Forelimb muscle (tissue), 1 donor: ENCODE results near the gene SNX32. TPM values are rescaled to one million over a fixed set of nuclear protein-coding genes. Genes with fewer than 3 reads are reported as not detected.

Source experiments
- DNase-seq: peaks from one replicate; pipeline ENCODE4 v3.0.0-alpha.2; 2013; ENCODE audit warnings: low read depth
- polyA plus RNA-seq: library from polyadenylated mRNA; unstranded; fragments of 120-200 nt; gene quantifications from one replicate; pipeline ENCODE4 v1.2.1, GENCODE V29; 2013; ENCODE audit not compliant: insufficient read length

The SNX32 gene
- polyA plus RNA-seq, 1 donor: 1.8 TPM

- DNase-seq: no peak
These were observed 32.9 kb downstream of the SNX32 start for GRCh38 chr11:65866509-65867283.

GRCh38 chr11:65867284-65868071 lies 33.7 kb downstream of the SNX32 start:
- DNase-seq: no peak

DNA sequence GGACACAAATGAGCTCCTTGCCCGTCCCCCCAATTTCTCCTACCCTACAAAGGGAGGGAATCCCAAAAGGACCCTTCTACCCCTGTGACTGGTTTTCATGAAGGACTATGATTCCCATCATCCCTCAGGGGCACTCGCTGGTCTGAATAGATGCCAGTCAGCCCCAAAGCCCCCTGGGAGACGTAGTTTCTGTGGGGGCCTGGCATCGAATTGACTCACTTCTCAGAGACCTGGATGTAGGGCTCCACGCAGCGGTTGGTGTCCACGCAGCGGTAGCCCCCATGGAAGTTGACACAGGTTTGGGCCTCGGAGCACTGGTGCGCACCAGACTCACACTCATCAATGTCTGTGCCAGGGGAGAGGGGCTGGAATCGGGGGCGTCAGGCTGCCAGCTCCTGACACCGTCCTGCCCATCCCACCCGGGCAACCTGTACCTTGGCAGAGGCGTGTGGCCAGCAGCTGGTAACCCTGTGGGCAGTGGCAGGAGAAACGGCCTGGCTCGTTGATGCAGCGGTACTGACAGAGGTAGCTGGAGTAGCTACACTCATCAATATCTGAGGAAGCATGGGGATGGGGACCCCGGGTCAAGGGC lies 34.4 kb downstream of the SNX32 start:
- no peak for DNase-seq

DNA sequence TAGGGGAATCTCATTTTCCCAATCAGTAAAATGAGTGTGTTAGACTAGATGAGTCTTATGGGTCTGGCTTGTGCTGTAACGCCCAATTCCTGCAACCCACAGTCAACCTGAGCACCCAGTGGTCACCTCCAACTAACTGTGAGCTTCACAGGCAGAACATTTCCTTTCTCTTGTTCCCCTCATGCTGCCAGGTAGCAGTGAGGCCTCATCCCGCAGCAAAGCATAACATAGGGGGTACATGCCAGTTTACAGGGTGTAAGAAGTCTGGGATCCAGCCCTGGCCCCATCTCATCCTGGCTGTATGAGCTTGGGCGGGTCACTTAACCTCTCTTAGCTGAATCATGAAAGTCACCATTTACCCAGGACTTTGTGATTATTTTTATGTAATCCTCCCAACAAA lies 35.1 kb downstream of the SNX32 start:
- DNase-seq: no peak

GRCh38 chr11:65869643-65870306 lies 36.0 kb downstream of the SNX32 start:
- no peak for DNase-seq

DNA sequence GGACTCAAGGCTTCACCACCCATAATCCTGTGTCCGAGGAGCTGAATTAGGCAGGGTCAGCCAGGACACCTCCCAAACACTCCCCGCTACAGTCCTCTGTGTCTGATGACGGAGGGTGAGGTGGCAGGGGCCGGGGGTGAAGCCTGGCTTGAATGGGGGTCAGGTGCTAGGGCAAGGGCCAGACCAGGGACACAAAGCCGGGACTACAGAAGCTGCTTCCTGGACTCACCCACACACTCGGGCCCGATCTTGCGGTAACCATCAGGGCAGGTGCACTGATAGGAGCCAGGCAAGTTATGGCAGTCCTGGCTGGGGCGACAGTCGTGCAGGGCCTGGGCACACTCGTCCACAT lies 36.5 kb downstream of the SNX32 start:
- no peak for DNase-seq

DNA sequence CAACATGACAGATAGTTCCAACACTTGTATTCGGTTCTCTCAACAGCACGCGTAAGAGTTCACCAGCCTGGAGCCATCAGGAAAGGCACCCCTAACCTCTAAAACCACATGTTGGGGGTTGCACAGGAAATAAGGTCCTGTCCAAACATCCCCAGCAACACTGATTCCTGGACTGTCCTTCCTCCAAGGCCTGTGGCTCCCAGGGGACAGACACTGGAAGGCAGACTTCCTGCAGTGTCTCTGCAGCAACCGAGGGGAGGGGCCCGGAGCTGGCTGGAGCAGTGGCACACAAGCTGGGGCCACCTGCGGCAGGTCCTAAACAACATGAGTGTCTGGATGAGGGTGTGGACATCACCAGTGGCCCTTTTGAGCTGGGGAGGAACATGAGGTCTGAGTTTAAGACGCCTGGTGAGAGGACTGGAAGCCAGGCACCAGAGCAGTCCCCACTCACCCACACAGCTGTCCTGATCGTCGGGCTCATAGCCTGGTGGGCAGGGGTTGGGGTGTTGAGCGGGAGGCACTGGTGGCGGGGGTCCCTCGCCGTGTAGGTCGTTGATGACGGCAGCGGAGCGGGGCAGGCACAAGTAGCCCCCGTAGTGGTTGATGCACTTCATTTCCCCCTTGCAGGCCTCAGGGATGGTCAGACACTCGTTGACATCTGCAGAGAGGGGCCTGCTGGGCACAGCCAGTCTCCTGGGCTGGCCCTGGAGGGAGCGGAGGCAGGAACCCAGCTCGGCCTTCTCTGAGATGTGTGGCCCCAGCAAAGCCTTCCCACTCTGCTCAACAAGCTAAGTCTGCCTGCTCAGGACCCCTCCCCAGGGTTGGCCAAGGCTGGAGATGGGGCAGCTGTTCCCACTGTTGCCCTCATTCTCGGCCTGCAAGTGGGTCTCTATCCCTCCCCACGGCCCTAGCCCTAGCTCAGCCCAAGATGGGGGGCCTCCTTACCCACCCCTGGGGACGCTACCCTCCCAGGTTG lies 37.2 kb downstream of the SNX32 start:
- no peak for DNase-seq

DNA sequence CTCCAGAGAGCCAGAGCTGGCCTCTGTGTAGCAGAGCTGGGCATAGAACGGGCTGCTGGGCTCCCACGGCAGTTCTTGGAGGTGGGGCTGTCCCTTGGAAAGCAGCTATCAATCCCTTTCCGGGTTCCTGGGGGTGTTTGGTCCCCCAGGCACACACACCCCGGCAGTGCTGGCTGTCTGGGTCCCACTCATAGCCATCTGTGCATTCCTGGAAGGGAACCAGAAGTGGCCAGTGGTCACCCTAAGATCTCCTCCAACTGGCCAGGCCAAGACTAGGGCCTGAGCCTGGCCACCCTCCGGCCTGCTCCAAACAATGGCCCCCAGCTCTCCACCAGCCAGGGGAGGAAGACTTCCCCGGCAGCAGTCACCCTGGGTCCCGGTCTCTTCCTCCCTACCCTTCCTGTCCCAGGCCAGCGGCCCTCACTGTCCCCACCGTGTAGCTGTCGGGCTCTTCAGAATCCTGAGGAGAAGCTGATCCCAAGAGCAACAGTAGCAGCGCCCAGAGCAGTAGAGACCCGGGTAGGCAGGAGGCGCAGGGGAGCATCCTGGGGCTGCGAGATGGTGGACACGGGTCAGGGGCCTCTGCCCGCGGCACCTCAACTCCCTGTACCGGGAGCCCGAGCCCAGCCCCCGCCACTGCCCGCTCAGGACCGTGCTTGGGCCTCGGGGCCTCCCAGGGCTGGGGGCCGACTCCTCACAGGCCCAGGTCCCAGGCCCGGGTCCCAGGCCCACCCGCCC lies 38.2 kb downstream of the SNX32 start:
- no peak for DNase-seq

DNA sequence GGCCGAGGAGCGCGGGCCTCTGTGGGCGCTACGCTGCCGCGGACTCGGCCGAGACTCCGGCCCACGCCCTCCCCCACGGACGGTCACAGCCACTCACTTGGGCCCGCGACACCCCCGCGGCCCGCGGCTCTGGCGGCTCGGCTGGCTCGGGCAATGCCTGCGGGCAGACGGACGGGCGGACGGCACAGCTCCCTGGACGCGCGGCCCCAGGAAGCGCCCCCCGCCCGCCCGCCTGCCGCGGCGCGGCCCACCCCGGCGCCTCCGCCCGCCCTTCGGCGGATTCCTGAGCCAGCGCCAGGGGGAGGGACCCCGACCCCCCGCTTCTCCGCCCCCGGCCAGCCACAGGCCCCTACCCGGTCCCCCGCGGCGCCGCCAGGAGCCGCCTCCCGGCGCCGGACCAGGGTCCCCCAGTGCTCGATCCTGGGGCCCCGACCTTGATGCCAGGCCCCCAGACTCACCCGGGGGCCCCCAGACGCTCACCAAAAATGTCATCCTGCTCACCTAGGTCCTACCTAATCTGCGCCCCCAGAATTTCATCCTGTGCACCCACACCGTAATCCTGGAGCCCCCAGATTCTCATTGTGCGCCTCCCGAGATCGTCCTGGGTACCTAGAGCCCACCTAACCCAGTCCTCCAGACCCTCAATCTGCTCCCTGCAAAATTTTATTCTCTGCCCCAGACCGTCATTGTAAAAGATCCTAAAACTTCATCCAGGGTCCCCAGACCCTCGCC lies 39.0 kb downstream of the SNX32 start, which contains the start of gene EFEMP2:
Gene EFEMP2 (minus strand): TSS at position 215 of the 732 bp plus-strand sequence. CDS start 446 bp downstream, outside the sequence.
- DNase-seq: no peak

- no peak for DNase-seq
These were observed 39.8 kb downstream of the SNX32 start for GRCh38 chr11:65873318-65874156.

DNA sequence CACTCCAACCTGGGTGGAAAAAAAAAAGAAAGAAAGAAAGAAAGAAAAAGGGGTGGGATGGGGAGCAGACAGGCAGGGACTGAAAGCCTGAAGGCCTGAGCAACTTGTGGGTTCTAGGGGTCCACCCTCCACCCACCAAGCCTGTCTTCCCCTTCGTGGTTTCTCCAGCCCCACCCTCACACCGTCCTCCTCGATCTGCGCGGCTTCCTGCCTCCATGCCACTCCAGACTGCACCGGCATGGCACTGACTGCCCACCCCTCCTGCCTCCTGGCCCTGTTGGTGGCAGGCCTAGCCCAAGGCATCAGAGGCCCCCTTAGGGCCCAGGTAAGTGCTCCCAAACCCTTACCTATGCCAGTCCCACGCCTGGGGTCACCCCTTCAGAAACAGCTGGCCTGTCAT lies 45.9 kb downstream of the SNX32 start, which contains the start of gene CTSW:
Gene CTSW (plus strand): TSS at position 221 of the 400 bp plus-strand sequence. CDS start 18 bp downstream, at position 239.
- DNase-seq: no peak

GRCh38 chr11:65880027-65880426 lies 46.3 kb downstream of the SNX32 start:
- no peak for DNase-seq

DNA sequence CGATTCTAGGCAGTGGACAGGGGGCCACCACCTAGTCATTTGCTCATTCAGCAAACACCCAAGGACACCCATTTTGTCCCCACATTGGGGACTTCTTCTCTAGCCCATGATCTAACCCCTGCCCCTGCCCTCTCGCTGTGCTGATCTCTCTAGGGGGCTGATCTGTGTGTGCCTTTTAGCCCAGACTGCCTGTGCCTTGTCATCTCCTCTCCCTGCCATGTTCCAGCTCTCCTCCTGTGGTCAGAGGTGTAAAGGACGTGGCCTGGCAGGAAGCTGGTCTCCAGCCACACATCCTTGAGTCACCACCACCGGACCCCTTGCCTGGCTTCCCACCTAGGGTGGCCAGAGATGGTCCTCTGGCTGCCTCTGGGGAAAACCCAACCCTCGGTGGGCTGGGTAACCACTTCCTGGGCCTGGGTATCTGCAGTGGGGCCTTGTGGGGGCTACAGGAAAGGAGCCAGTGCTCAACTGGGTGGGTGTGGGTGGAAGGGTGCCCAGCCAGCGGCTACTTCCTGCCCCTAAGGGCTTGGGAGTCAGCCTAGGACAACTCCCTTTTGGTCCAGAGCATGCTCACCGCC lies 47.2 kb downstream of the SNX32 start:
- no peak for DNase-seq

DNA sequence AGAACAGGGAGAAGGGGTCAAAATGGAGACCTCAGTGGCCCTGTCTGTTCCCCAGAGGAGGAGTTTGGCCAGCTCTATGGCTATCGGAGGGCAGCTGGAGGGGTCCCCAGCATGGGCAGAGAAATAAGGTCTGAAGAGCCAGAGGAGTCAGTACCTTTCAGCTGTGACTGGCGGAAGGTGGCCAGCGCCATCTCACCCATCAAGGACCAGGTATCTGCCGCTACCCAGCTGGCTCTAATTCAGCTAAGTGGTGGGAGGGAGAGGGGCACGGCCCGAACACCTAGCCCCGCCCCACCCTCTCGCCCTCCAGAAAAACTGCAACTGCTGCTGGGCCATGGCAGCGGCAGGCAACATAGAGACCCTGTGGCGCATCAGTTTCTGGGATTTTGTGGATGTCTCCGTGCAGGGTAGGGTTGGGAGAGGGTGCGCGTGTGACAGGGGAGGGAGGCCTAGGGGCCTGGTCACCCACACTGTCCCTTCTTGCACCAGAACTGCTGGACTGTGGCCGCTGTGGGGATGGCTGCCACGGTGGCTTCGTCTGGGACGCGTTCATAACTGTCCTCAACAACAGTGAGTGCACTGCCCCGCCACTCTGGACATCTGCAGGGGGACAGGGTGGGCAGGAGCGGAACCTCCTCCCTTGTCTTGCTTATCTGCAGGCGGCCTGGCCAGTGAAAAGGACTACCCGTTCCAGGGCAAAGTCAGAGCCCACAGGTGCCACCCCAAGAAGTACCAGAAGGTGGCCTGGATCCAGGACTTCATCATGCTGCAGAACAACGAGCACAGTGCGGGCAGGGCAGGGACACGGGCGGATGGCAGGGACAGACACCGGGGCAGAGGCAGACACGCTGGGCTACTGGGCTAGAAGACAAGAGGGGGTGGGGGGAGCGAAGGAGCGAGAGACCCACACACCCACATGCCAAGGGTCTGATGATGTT lies 48.6 kb downstream of the SNX32 start:
- DNase-seq: no peak

- no peak for DNase-seq
These were observed 49.4 kb downstream of the SNX32 start for GRCh38 chr11:65883058-65883761.
